GM23338 (cell line): ENCODE data around the gene TCF3. TPM values are rescaled to one million over a fixed set of nuclear protein-coding genes. Genes with fewer than 3 reads are reported as not detected.

ENCODE experiments used
- ATAC-seq: fragments of 200-7000 bp; cut with Tn5 transposase; 3 replicates; pipeline ENCODE4 v1.9.1; 2020
- DNase-seq: peaks from one replicate; pipeline ENCODE4 v3.0.0-alpha.2; 2015; ENCODE audit warnings: low spot score
- H2AFZ ChIP-seq: fragments of 200-600 bp; sonication (generic); 2 replicates; pipeline ENCODE4 v1.8.0; 2016; ENCODE audit warnings: antibody characterized with exemption, mild to moderate bottlenecking, moderate library complexity
- H3F3A ChIP-seq: fragments of 200-600 bp; sonication (generic); replicated peaks from 2 replicates; pipeline ENCODE4 v1.8.0; 2017; ENCODE audit warnings: antibody characterized with exemption, mixed run types, low read depth
- H3K27ac ChIP-seq: fragments of 200-600 bp; sonication (generic); 2 replicates; pipeline ENCODE4 v1.6.1; 2016; ENCODE audit warnings: low read depth
- H3K27me3 ChIP-seq: fragments of 200-600 bp; sonication (generic); 2 replicates; pipeline ENCODE4 v1.8.0; 2016; ENCODE audit warnings: mild to moderate bottlenecking, mixed run types, moderate library complexity; ENCODE audit not compliant: insufficient read depth
- H3K36me3 ChIP-seq: fragments of 200-600 bp; sonication (generic); 2 replicates; pipeline ENCODE4 v1.8.0; 2016; ENCODE audit warnings: mild to moderate bottlenecking; ENCODE audit not compliant: insufficient read depth
- H3K4me1 ChIP-seq: fragments of 200-600 bp; sonication (generic); 2 replicates; pipeline ENCODE4 v1.8.0; 2016; ENCODE audit warnings: mild to moderate bottlenecking, moderate library complexity; ENCODE audit not compliant: insufficient read depth
- H3K4me2 ChIP-seq: fragments of 200-600 bp; sonication (generic); 2 replicates; pipeline ENCODE4 v1.7.1; 2017; ENCODE audit warnings: mixed run types
- H3K4me3 ChIP-seq: fragments of 200-600 bp; sonication (generic); 2 replicates; pipeline ENCODE4 v1.6.1; 2016; ENCODE audit warnings: mixed run types
- H3K79me2 ChIP-seq: fragments of 200-600 bp; sonication (generic); replicated peaks from 2 replicates; pipeline ENCODE4 v1.8.0; 2017; ENCODE audit warnings: mild to moderate bottlenecking; ENCODE audit not compliant: insufficient read depth
- H3K9me2 ChIP-seq: fragments of 200-600 bp; sonication (generic); 2 replicates; pipeline ENCODE4 v1.8.0; 2017; ENCODE audit not compliant: insufficient read depth
- H4K20me1 ChIP-seq: fragments of 200-600 bp; sonication (generic); replicated peaks from 2 replicates; pipeline ENCODE4 v1.8.0; 2017; ENCODE audit warnings: mild to moderate bottlenecking; ENCODE audit not compliant: insufficient read depth
- H3K27ac Mint-ChIP-seq: 2 replicates; pipeline ENCODE4 v1.8.0; 2020; ENCODE audit warnings: inconsistent platforms, mild to moderate bottlenecking, moderate library complexity, mixed read lengths
- H3K27me3 Mint-ChIP-seq: 3 replicates; pipeline ENCODE4 v1.8.0; 2022; ENCODE audit warnings: low read depth, mild to moderate bottlenecking, moderate library complexity, mixed read lengths, inconsistent platforms; ENCODE audit not compliant: insufficient read depth, poor library complexity
- H3K36me3 Mint-ChIP-seq: 3 replicates; pipeline ENCODE4 v1.8.0; 2021; ENCODE audit warnings: low read depth, mild to moderate bottlenecking, inconsistent platforms, moderate library complexity, mixed read lengths
- H3K4me1 Mint-ChIP-seq: 3 replicates; pipeline ENCODE4 v1.8.0; 2020; ENCODE audit warnings: mild to moderate bottlenecking, inconsistent platforms, mixed read lengths
- H3K4me3 Mint-ChIP-seq: 3 replicates; pipeline ENCODE4 v1.8.0; 2021; ENCODE audit warnings: moderate library complexity, mild to moderate bottlenecking, inconsistent platforms, mixed read lengths
- H3K9me3 Mint-ChIP-seq: 3 replicates; pipeline ENCODE4 v1.8.0; 2020; ENCODE audit warnings: moderate library complexity, mild to moderate bottlenecking, inconsistent platforms, mixed read lengths
- CREB1 ChIP-seq: fragments of 250-450 bp; sonication (Bioruptor Pico); IDR thresholded peaks from 2 replicates; pipeline ENCODE4 v1.5.0; 2020; ENCODE audit warnings: low read depth, mild to moderate bottlenecking, moderate library complexity
- CTCF ChIP-seq, 2 experiments: fragments of 200-600 bp in 1 of 2; sonication (generic) in 1 of 2; conservative IDR thresholded peaks; 2 replicates each; pipeline versions ENCODE4 v1.5.1 to v1.6.1; 2016 to 2017; ENCODE audit warnings: antibody characterized with exemption in 2 of 2, low read depth in 2 of 2, mild to moderate bottlenecking in 2 of 2, moderate library complexity in 1 of 2
- EZH2 ChIP-seq: fragments of 200-600 bp; sonication (generic); IDR thresholded peaks from one replicate; pipeline ENCODE4 v1.8.0; 2017; ENCODE audit warnings: antibody characterized with exemption, mild to moderate bottlenecking, low read depth; ENCODE audit not compliant: unreplicated experiment
- EZH2phosphoT487 ChIP-seq: fragments of 200-600 bp; sonication (generic); IDR thresholded peaks from one replicate; pipeline ENCODE4 v1.8.1; 2018; ENCODE audit warnings: antibody characterized with exemption; ENCODE audit not compliant: unreplicated experiment
- JUNB ChIP-seq: IDR thresholded peaks from one replicate; pipeline ENCODE4 v1.6.1; 2016; ENCODE audit warnings: antibody characterized with exemption; ENCODE audit not compliant: unreplicated experiment
- NANOG ChIP-seq: IDR thresholded peaks from 2 replicates; pipeline ENCODE4 v1.6.1; 2016; ENCODE audit warnings: antibody characterized with exemption, borderline replicate concordance
- POLR2AphosphoS5 ChIP-seq: IDR thresholded peaks from 2 replicates; pipeline ENCODE4 v1.6.1; 2016; ENCODE audit warnings: antibody characterized with exemption, low read depth
- REST ChIP-seq: IDR thresholded peaks from one replicate; pipeline ENCODE4 v1.6.1; 2018; ENCODE audit warnings: antibody characterized with exemption; ENCODE audit not compliant: unreplicated experiment
- STAT1 ChIP-seq: IDR thresholded peaks from one replicate; pipeline ENCODE4 v1.6.1; 2016; ENCODE audit warnings: antibody characterized with exemption; ENCODE audit not compliant: unreplicated experiment
- ZNF114 ChIP-seq: fragments of 250-450 bp; sonication (Bioruptor Pico); IDR thresholded peaks from 2 replicates; pipeline ENCODE4 v1.5.0; 2020; ENCODE audit warnings: mild to moderate bottlenecking, moderate library complexity
- ZNF331 ChIP-seq: fragments of 250-450 bp; sonication (Bioruptor Pico); IDR thresholded peaks from 2 replicates; pipeline ENCODE4 v1.5.0; 2020; ENCODE audit warnings: low read depth, mild to moderate bottlenecking, moderate library complexity
- polyA plus RNA-seq: library from polyadenylated mRNA; unstranded; fragments of >200 nt; fragmentation: Nextera tagmentation; extraction: Ambion mirVana; gene quantifications from 2 replicates; pipeline ENCODE4 v1.2.1, GENCODE V29; 2016
- total RNA-seq: library from RNA; depleted of rRNA; stranded (reverse); fragments of >200 nt; shearing (Covaris generic); gene quantifications from 2 replicates; pipeline ENCODE4 v1.2.3, GENCODE V29; 2014
- TF ChIP-seq, protein P1 (sequence below): IDR thresholded peaks from 2 replicates; pipeline ENCODE4 v1.6.1; 2016; ENCODE audit warnings: antibody characterized with exemption

TCF3 gene
- total and polyA plus RNA-seq, 2 experiments from 2014 or later: 166 to 383 TPM

- H3K27me3 Mint-ChIP-seq: peaks cover 8% of the 10 kb centered on the region
- H3K9me3 Mint-ChIP-seq: peaks cover 8% of the 10 kb centered on the region
- H3K27ac ChIP-seq: no peak overlapping the region
- H4K20me1 ChIP-seq: peaks cover 38% of the 10 kb centered on the region
- no peaks in the 10 kb centered on the region for H3K27me3 ChIP-seq
- H3K36me3 Mint-ChIP-seq: peaks cover 36% of the 10 kb centered on the region
- H3K4me1 Mint-ChIP-seq: no peaks in the 10 kb centered on the region
- no peak overlapping the region for H3K27ac Mint-ChIP-seq
- no peaks in the 10 kb centered on the region for H3K9me2 ChIP-seq
- H2AFZ ChIP-seq: no peak overlapping the region
- H3K4me1 ChIP-seq: no peaks in the 10 kb centered on the region
- TF ChIP-seq CTCF (conservative IDR thresholded peaks at IDR 0.05; ENCODE audit: low read depth in 2 of 2) (no peak), EZH2phosphoT487 (no peak), ZNF114 (CRISPR knock-in tag) (no peak), NANOG (no peak), ZNF331 (CRISPR knock-in tag) (no peak), EZH2 (no peak), POLR2AphosphoS5 (no peak), REST (no peak), CREB1 (CRISPR knock-in tag) (no peak), STAT1 (no peak), JUNB (no peak)
- TF ChIP-seq, protein P1, sequence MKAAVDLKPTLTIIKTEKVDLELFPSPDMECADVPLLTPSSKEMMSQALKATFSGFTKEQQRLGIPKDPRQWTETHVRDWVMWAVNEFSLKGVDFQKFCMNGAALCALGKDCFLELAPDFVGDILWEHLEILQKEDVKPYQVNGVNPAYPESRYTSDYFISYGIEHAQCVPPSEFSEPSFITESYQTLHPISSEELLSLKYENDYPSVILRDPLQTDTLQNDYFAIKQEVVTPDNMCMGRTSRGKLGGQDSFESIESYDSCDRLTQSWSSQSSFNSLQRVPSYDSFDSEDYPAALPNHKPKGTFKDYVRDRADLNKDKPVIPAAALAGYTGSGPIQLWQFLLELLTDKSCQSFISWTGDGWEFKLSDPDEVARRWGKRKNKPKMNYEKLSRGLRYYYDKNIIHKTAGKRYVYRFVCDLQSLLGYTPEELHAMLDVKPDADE: no peak
- H3K4me3 ChIP-seq: no peak overlapping the region
- DNase-seq (no peak), ATAC-seq (no peak)
- H3K4me2 ChIP-seq: no peak overlapping the region
- no peak overlapping the region for H3K4me3 Mint-ChIP-seq
- H3K79me2 ChIP-seq: peaks cover 19% of the 10 kb centered on the region
- peaks cover 3% of the 10 kb centered on the region; the same call in 1 of the 2 replicates for H3F3A ChIP-seq
- H3K36me3 ChIP-seq: 0 out of 2 replicates have a peak, but pooled peaks cover 1% of the 10 kb centered on the region
Observed at GRCh38 chr19:1630811-1631210, 21.6 kb downstream of the TCF3 start.
